HG02759 (cell line): ENCODE data around the gene ABCA13.
"Not testable (repeated sequence)": the region's sequence is repeated elsewhere in the genome, so short reads cannot be mapped to it uniquely, and the experiment has no call there.

ENCODE experiments used
- ATAC-seq: cut with Tn5 transposase; IDR thresholded peaks from one replicate; pipeline ENCODE4 v1.9.1; 2021; ENCODE audit warnings: mild to moderate bottlenecking, moderate library complexity; ENCODE audit not compliant: unreplicated experiment

Gene ABCA13

GRCh38 chr7:48171202-48171601 is at the start of gene ABCA13:
Gene ABCA13, plus strand, starts transcription at chr7:48171458. Its CDS starts 26 bp downstream, at chr7:48171484.
- no peak for ATAC-seq

- ATAC-seq, result no peak
Observed at GRCh38 chr7:48126037-48126436, 45.2 kb upstream of the ABCA13 start.

GRCh38 chr7:48130658-48131108 is 40.6 kb upstream of the ABCA13 start:
- peak; percentile 60 for ATAC-seq

- no peak for ATAC-seq
Observed at GRCh38 chr7:48132792-48133191, 38.5 kb upstream of the ABCA13 start.

GRCh38 chr7:48139459-48139858 is 31.8 kb upstream of the ABCA13 start:
- no peak for ATAC-seq

- no peak for ATAC-seq
Observed at GRCh38 chr7:48140001-48140681, 31.1 kb upstream of the ABCA13 start.

- no peak for ATAC-seq
Observed at GRCh38 chr7:48141521-48141920, 29.7 kb upstream of the ABCA13 start.

GRCh38 chr7:48144291-48144768 is 26.9 kb upstream of the ABCA13 start:
- ATAC-seq, result no peak

GRCh38 chr7:48147078-48147591 is 24.1 kb upstream of the ABCA13 start:
- no peak for ATAC-seq

- ATAC-seq, result not testable (repeated sequence)
Observed at GRCh38 chr7:48147690-48148089, 23.6 kb upstream of the ABCA13 start.

- no peak for ATAC-seq
Observed at GRCh38 chr7:48148311-48148710, 22.9 kb upstream of the ABCA13 start.

- ATAC-seq, result no peak
Observed at GRCh38 chr7:48149058-48149457, 22.2 kb upstream of the ABCA13 start.

- ATAC-seq, result no peak
Observed at GRCh38 chr7:48150086-48150485, 21.2 kb upstream of the ABCA13 start.

GRCh38 chr7:48154792-48155413 is 16.4 kb upstream of the ABCA13 start:
- ATAC-seq, result peak; percentile 61

- no peak for ATAC-seq
Observed at GRCh38 chr7:48158404-48158803, 12.9 kb upstream of the ABCA13 start.

GRCh38 chr7:48161407-48162125 is 9.7 kb upstream of the ABCA13 start:
- ATAC-seq, result no peak

- no peak for ATAC-seq
Observed at GRCh38 chr7:48165157-48165556, 6.1 kb upstream of the ABCA13 start.

- ATAC-seq, result no peak
Observed at GRCh38 chr7:48168159-48168558, 3.1 kb upstream of the ABCA13 start.

GRCh38 chr7:48170506-48170905 is 752 bp upstream of the ABCA13 start:
- no peak for ATAC-seq

GRCh38 chr7:48173313-48173712 is 2.1 kb downstream of the ABCA13 start:
- no peak for ATAC-seq

- ATAC-seq, result no peak
Observed at GRCh38 chr7:48173756-48174382, 2.6 kb downstream of the ABCA13 start.
